ENCODE measurements around the gene VTA1. TPM values are rescaled to one million over a fixed set of nuclear protein-coding genes. Genes with fewer than 3 reads are reported as not detected.

VTA1 gene
- polyA plus RNA-seq, 3 donors = 15.9 to 97.3 (median 74.8) TPM

- Mint-ChIP-seq H3K27me3 (ENCODE audit: low read depth in 3 of 3) (no peaks in the 10 kb centered on the region), H3K4me3 (no peak overlapping the region), H3K9me3 (no peaks in the 10 kb centered on the region), H3K4me1 (peaks cover 36% of the 10 kb centered on the region), H3K36me3 (peaks cover 16 to 22% of the 10 kb centered on the region in 2 donors), H3K27ac (peak overlapping the region in 1 of 7 donors; percentile 10)
- Histone ChIP-seq H3K79me2 (ENCODE audit: insufficient read depth, low read length) (peaks cover 98% of the 10 kb centered on the region), H3K27me3 (ENCODE audit: control insufficient read depth in 2 of 2, insufficient read depth in 2 of 2, low read length in 2 of 2) (no peaks in the 10 kb centered on the region), H2AFZ (ENCODE audit: insufficient read depth, low read depth, low read length, poor library complexity, severe bottlenecking) (no peak overlapping the region), H3K9ac (ENCODE audit: insufficient read depth, low read length, poor library complexity, severe bottlenecking) (no peak overlapping the region), H3K4me3 (replicated peaks in 1 of 3; ENCODE audit: low read depth in 2 of 3, low read length in 3 of 3) (no peak overlapping the region), H3K9me3 (replicated peaks in 1 of 2; ENCODE audit: control insufficient read depth in 1 of 2, insufficient read depth in 1 of 2, low read length in 2 of 2) (no peaks in the 10 kb centered on the region), H4K20me1 (ENCODE audit: insufficient read depth, low read length) (peaks cover 88% of the 10 kb centered on the region), H3K4me2 (replicated peaks; ENCODE audit: extremely low read depth, low read length, poor library complexity, severe bottlenecking) (no peak overlapping the region), H3K4me1 (ENCODE audit: control insufficient read depth in 1 of 2, insufficient read depth in 2 of 2, low read length in 2 of 2) (peaks cover 14% of the 10 kb centered on the region in 2 donors), H3K36me3 (replicated peaks in 1 of 2; ENCODE audit: control insufficient read depth in 1 of 2, insufficient read depth in 2 of 2, low read length in 2 of 2) (peaks cover 0 to 14% of the 10 kb centered on the region in 2 donors), H3K27ac (ENCODE audit: low read depth in 1 of 2, low read length in 2 of 2) (no peak overlapping the region)
- no peak for TF ChIP-seq CTCF (IDR thresholded peaks at IDR 0.05)
- intact Hi-C loops (cut with micrococcal nuclease) = no loop called here
- DNase-seq = no peak
Measured at GRCh38 chr6:142152746-142153145, 5.7 kb downstream of the VTA1 start.

DNA sequence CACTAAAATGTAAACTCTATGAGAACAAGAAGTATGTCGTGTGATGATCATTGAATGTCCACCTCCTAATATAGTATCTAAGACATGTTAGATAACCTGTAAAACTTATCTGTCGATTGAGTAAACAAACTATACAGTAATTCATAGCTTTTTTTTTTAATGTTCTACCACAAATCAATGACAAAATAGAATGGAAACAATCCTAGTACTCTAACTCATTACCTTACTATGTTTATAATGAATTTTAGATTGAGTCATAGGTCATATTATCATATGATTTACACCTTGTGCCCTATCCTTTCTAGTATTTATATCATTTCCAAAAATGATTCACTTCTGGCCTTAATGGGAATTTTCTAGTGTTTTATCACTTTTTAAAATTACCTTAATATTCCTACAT, 6.1 kb downstream of the VTA1 start:
- Mint-ChIP-seq H3K4me1 (peaks cover 31% of the 10 kb centered on the region), H3K27me3 (ENCODE audit: low read depth in 3 of 3) (no peaks in the 10 kb centered on the region), H3K27ac (peak overlapping the region in 1 of 7 donors; percentile 10), H3K4me3 (no peak overlapping the region), H3K36me3 (peaks cover 16 to 22% of the 10 kb centered on the region in 2 donors), H3K9me3 (no peaks in the 10 kb centered on the region)
- no peaks in the 10 kb centered on the region for H3K9me3 ChIP-seq (replicated peaks in 1 of 2; ENCODE audit: control insufficient read depth in 1 of 2, insufficient read depth in 1 of 2, low read length in 2 of 2)
- DNase-seq = no peak
- no peak overlapping the region for H3K9ac ChIP-seq (ENCODE audit: insufficient read depth, low read length, poor library complexity, severe bottlenecking)
- peaks cover 0 to 14% of the 10 kb centered on the region in 2 donors for H3K36me3 ChIP-seq (replicated peaks in 1 of 2; ENCODE audit: control insufficient read depth in 1 of 2, insufficient read depth in 2 of 2, low read length in 2 of 2)
- intact Hi-C loops (cut with micrococcal nuclease) = no loop called here
- WGBS (ENCODE audit: insufficient coverage) = no CpG with 5 or more reads among the region's 2 CpGs
- H4K20me1 ChIP-seq (ENCODE audit: insufficient read depth, low read length) = peaks cover 91% of the 10 kb centered on the region
- no peak overlapping the region for H3K4me2 ChIP-seq (replicated peaks; ENCODE audit: extremely low read depth, low read length, poor library complexity, severe bottlenecking)
- H3K79me2 ChIP-seq (ENCODE audit: insufficient read depth, low read length) = peaks cover 98% of the 10 kb centered on the region
- TF ChIP-seq CTCF (IDR thresholded peaks at IDR 0.05) = no peak
- no peak overlapping the region for H2AFZ ChIP-seq (ENCODE audit: insufficient read depth, low read depth, low read length, poor library complexity, severe bottlenecking)
- H3K27me3 ChIP-seq (ENCODE audit: control insufficient read depth in 2 of 2, insufficient read depth in 2 of 2, low read length in 2 of 2) = no peaks in the 10 kb centered on the region
- no peak overlapping the region for H3K4me3 ChIP-seq (replicated peaks in 1 of 3; ENCODE audit: low read depth in 2 of 3, low read length in 3 of 3)
- H3K4me1 ChIP-seq (ENCODE audit: control insufficient read depth in 1 of 2, insufficient read depth in 2 of 2, low read length in 2 of 2) = peaks cover 9% of the 10 kb centered on the region in 2 donors
- no peak overlapping the region for H3K27ac ChIP-seq (ENCODE audit: low read depth in 1 of 2, low read length in 2 of 2)
